Upper lobe of left lung (tissue), 4 donors: ENCODE measurements around the gene DPF3.
A peak's percentile ranks its signal among the peaks of the same experiment; 100 is the strongest.

Experiments used
- CTCF ChIP-seq, 6 experiments: fragments of 450-650 bp in 4 of 6; fragments of 200-600 bp in 2 of 6; sonication (generic) in 2 of 6; IDR thresholded peaks; one replicate each; pipeline ENCODE4 v1.5.1; 2016 to 2019; ENCODE audit warnings: antibody characterized with exemption in 6 of 6
- POLR2AphosphoS5 ChIP-seq, 2 donors: sonication (generic); formaldehyde crosslinking; IDR thresholded peaks; one replicate each; pipeline ENCODE4 v1.5.1; 2017; ENCODE audit warnings: antibody characterized with exemption in 2 of 2

GRCh38 chr14:72904840-72905561, 11.1 kb upstream of the DPF3 start:
- TF ChIP-seq CTCF (IDR thresholded peaks at IDR 0.05) (peak; percentile 72 to 93 (median 86)), POLR2AphosphoS5 (IDR thresholded peaks at IDR 0.05) (no peak)
